Prostate gland (tissue), 2 donors: ENCODE results near the gene NAV2.

ENCODE experiments used
- POLR2A ChIP-seq: fragments of 450-650 bp; IDR thresholded peaks from one replicate; pipeline ENCODE4 v1.6.1; 2016; ENCODE audit warnings: antibody characterized with exemption, mild to moderate bottlenecking
- TF ChIP-seq, protein P1 (sequence below), 4 experiments: fragments of 200-600 bp in 2 of 4; fragments of 450-650 bp in 2 of 4; sonication (generic) in 2 of 4; IDR thresholded peaks; 1 replicate in 3 of 4; 2 replicates in 1 of 4; pipeline ENCODE4 v1.5.1; 2016 to 2019; ENCODE audit warnings: antibody characterized with exemption in 4 of 4, mild to moderate bottlenecking in 2 of 4, moderate library complexity in 2 of 4

DNA sequence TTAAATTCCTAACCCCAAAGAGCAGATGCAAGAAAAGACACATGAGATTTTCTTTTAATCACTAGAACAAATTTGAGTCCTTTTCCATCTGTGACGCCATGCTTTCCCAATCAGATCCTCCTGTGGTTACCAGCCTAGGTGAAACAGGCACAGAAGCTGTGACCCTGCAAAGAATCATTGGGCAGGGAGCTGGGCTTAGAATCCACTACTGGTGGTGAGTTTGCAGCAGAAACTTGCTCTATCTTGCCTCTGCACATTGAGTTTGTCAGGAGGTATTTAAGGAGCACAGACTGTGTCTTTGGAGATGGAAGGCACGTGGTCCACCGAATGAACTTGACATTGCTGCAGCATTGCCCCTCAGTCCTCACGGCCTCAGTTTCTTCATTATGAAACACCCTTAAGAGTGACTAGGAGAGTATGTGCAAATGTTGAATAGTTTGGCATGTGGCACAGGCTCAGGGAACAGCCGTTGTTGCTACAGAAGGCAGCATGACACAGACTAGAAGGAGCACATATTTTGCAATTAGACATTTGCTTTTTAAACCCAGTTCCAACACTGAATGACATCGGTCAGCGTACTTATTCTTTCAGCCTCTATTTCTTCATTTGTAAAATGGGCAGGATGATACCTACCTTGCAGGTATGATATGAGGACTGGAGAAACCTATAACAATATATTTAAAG is 320.1 kb downstream of the NAV2 start:
- TF ChIP-seq, protein P1, sequence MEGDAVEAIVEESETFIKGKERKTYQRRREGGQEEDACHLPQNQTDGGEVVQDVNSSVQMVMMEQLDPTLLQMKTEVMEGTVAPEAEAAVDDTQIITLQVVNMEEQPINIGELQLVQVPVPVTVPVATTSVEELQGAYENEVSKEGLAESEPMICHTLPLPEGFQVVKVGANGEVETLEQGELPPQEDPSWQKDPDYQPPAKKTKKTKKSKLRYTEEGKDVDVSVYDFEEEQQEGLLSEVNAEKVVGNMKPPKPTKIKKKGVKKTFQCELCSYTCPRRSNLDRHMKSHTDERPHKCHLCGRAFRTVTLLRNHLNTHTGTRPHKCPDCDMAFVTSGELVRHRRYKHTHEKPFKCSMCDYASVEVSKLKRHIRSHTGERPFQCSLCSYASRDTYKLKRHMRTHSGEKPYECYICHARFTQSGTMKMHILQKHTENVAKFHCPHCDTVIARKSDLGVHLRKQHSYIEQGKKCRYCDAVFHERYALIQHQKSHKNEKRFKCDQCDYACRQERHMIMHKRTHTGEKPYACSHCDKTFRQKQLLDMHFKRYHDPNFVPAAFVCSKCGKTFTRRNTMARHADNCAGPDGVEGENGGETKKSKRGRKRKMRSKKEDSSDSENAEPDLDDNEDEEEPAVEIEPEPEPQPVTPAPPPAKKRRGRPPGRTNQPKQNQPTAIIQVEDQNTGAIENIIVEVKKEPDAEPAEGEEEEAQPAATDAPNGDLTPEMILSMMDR (IDR thresholded peaks at IDR 0.05): no peak
- no peak for TF ChIP-seq POLR2A
